Ishikawa (cell line): ENCODE data around the gene C12orf43.

Experiments
- CEBPB ChIP-seq: IDR thresholded peaks from 2 replicates; pipeline ENCODE4 v1.6.1; 2012
- EP300 ChIP-seq: IDR thresholded peaks from 2 replicates; pipeline ENCODE4 v1.6.1; 2012; ENCODE audit warnings: borderline replicate concordance
- MAX ChIP-seq: IDR thresholded peaks from 2 replicates; pipeline ENCODE4 v1.6.1; 2012
- RAD21 ChIP-seq: IDR thresholded peaks from 2 replicates; pipeline ENCODE4 v1.6.1; 2012; ENCODE audit warnings: low read depth
- TAF1 ChIP-seq: IDR thresholded peaks from 2 replicates; pipeline ENCODE4 v1.6.1; 2012; ENCODE audit warnings: low read depth, mild to moderate bottlenecking
- TEAD4 ChIP-seq: IDR thresholded peaks from 2 replicates; pipeline ENCODE4 v1.6.1; 2012
- USF1 ChIP-seq: IDR thresholded peaks from 2 replicates; pipeline ENCODE4 v1.6.1; 2012
- YY1 ChIP-seq: IDR thresholded peaks from 2 replicates; pipeline ENCODE4 v1.6.1; 2012; ENCODE audit warnings: low read depth
- ZBTB7A ChIP-seq: IDR thresholded peaks from 2 replicates; pipeline ENCODE4 v1.6.1; 2012; ENCODE audit warnings: low read depth

- TF ChIP-seq USF1 (no peak), YY1 (no peak), CEBPB (no peak), ZBTB7A (no peak), RAD21 (no peak), TEAD4 (no peak), EP300 (no peak), TAF1 (no peak), MAX (no peak)
Observed at GRCh38 chr12:121053706-121054105, 37.4 kb upstream of the C12orf43 start.
